PC-3 (cell line): ENCODE data around the gene CSTF2T. TPM values are rescaled to one million over a fixed set of nuclear protein-coding genes. Genes with fewer than 3 reads are reported as not detected.

Experiments used
- ATAC-seq: fragments of 200-7000 bp; cut with Tn5 transposase; 2 replicates; pipeline ENCODE4 v1.9.1; 2020; ENCODE audit warnings: mild to moderate bottlenecking, moderate library complexity
- BruUV-seq: library from RNA; stranded (reverse); fragments of 400-500 nt; replicated peaks from 2 replicates; lab custom pipeline; 2021; lab: Mats Ljungman, UMichigan
- CTCF ChIA-PET: fragments of 300-600 bp; sonication (Branson Sonifier 250); formaldehyde crosslinking; loops from one replicate; lab custom pipeline; 2022; ENCODE audit warnings: antibody characterized with exemption; lab: Charles Lee
- POLR2A ChIA-PET: fragments of 300-600 bp; sonication (Branson Sonifier 250); formaldehyde crosslinking; loops from one replicate; lab custom pipeline; 2022; ENCODE audit warnings: antibody characterized with exemption; ENCODE audit not compliant: unreplicated experiment; lab: Charles Lee
- DNase-seq: peaks from one replicate; pipeline ENCODE4 v3.0.0-alpha.2; 2015
- H2AFZ ChIP-seq: fragments of 300-600 bp; sonication (generic); 2 replicates; pipeline ENCODE4 v1.6.0; 2016; ENCODE audit warnings: antibody characterized with exemption, low read length
- H3F3A ChIP-seq: fragments of 300-600 bp; sonication (generic); one replicate; pipeline ENCODE4 v1.6.0; 2017; ENCODE audit warnings: antibody characterized with exemption, low read length, control low read depth, mild to moderate bottlenecking; ENCODE audit not compliant: unreplicated experiment
- H3K27ac ChIP-seq: fragments of 300-600 bp; sonication (generic); 2 replicates; pipeline ENCODE4 v1.5.1; 2016; ENCODE audit warnings: mild to moderate bottlenecking, low read length
- H3K27me3 ChIP-seq: fragments of 300-600 bp; sonication (generic); 2 replicates; pipeline ENCODE4 v1.6.1; 2016; ENCODE audit warnings: low read length, mixed read lengths
- H3K36me3 ChIP-seq: fragments of 300-600 bp; sonication (generic); 2 replicates; pipeline ENCODE4 v1.6.1; 2016; ENCODE audit warnings: low read depth, mixed run types, low read length, mixed read lengths
- H3K4me1 ChIP-seq: fragments of 300-600 bp; sonication (generic); 2 replicates; pipeline ENCODE4 v1.5.1; 2016; ENCODE audit warnings: low read length; ENCODE audit not compliant: insufficient read depth
- H3K4me2 ChIP-seq: fragments of 300-600 bp; sonication (generic); 2 replicates; pipeline ENCODE4 v1.6.0; 2016; ENCODE audit warnings: low read length
- H3K4me3 ChIP-seq: fragments of 300-600 bp; sonication (generic); 2 replicates; pipeline ENCODE4 v1.5.1; 2016; ENCODE audit warnings: mild to moderate bottlenecking, low read length, mixed read lengths
- H3K79me2 ChIP-seq: fragments of 300-600 bp; sonication (generic); 2 replicates; pipeline ENCODE4 v1.6.1; 2017; ENCODE audit warnings: low read length, mixed read lengths
- H3K9ac ChIP-seq: fragments of 300-600 bp; sonication (generic); 2 replicates; pipeline ENCODE4 v1.6.0; 2016; ENCODE audit warnings: mild to moderate bottlenecking, low read length
- H3K9me2 ChIP-seq: fragments of 300-600 bp; sonication (generic); replicated peaks from 2 replicates; pipeline ENCODE4 v1.6.1; 2016; ENCODE audit warnings: mixed run types, low read length, mixed read lengths
- H3K9me3 ChIP-seq: fragments of 300-600 bp; sonication (generic); 2 replicates; pipeline ENCODE4 v1.6.1; 2016; ENCODE audit warnings: low read length, mixed read lengths
- H4K20me1 ChIP-seq: fragments of 300-600 bp; sonication (generic); 2 replicates; pipeline ENCODE4 v1.6.1; 2016; ENCODE audit warnings: low read length, mixed read lengths
- EZH2 ChIP-seq: fragments of 300-600 bp; sonication (generic); IDR thresholded peaks from one replicate; pipeline ENCODE4 v1.6.1; 2017; ENCODE audit warnings: antibody characterized with exemption, mild to moderate bottlenecking, low read length; ENCODE audit not compliant: unreplicated experiment
- EZH2phosphoT487 ChIP-seq: fragments of 300-600 bp; sonication (generic); IDR thresholded peaks from 2 replicates; pipeline ENCODE4 v1.6.1; 2018; ENCODE audit warnings: mild to moderate bottlenecking, antibody characterized with exemption, low read length, borderline replicate concordance
- intact Hi-C: fragments of 100-400 bp; cut with micrococcal nuclease; formaldehyde crosslinking; loops from 2 replicates; pipeline ENCODE4 v1.9.0; 2023
- total RNA-seq: library from RNA; depleted of rRNA; stranded (reverse); fragments of >200 nt; gene quantifications from 2 replicates; pipeline ENCODE4 v1.2.3, GENCODE V29; 2014
- TF ChIP-seq, protein P1 (sequence below): fragments of 300-600 bp; sonication (generic); conservative IDR thresholded peaks from 2 replicates; pipeline ENCODE4 v1.5.1; 2017; ENCODE audit warnings: antibody characterized with exemption, low read depth, mild to moderate bottlenecking, low read length

Gene CSTF2T
- total RNA-seq, 1 experiment from 2014 or later: 45.2 TPM

DNA sequence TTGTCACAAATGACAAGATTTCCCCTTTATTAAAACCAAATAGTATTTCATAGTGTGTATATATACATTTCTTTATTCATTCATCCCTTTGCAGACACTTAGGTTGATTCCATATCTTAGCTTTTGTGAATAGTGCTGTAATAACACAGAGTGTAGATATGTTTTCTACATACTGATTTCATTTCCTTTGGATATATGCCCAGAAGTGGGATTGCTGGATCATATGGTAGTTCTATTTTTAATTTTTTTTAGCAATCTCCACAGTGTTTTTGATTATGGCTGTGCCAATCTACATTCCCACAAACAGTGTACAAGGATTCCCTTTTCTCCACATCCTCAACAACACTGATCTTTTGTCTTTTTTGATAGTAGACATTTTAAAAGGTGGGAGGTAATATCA lies 46.4 kb downstream of the CSTF2T start:
- H3K27me3 ChIP-seq: no peaks in the 10 kb centered on the region
- H3F3A ChIP-seq: no peaks in the 10 kb centered on the region
- ATAC-seq (no peak), DNase-seq (no peak)
- H3K36me3 ChIP-seq: no peaks in the 10 kb centered on the region
- H4K20me1 ChIP-seq: no peaks in the 10 kb centered on the region
- peaks cover 13% of the 10 kb centered on the region for H3K4me1 ChIP-seq
- TF ChIP-seq EZH2phosphoT487 (no peak), EZH2 (no peak)
- TF ChIP-seq, protein P1, sequence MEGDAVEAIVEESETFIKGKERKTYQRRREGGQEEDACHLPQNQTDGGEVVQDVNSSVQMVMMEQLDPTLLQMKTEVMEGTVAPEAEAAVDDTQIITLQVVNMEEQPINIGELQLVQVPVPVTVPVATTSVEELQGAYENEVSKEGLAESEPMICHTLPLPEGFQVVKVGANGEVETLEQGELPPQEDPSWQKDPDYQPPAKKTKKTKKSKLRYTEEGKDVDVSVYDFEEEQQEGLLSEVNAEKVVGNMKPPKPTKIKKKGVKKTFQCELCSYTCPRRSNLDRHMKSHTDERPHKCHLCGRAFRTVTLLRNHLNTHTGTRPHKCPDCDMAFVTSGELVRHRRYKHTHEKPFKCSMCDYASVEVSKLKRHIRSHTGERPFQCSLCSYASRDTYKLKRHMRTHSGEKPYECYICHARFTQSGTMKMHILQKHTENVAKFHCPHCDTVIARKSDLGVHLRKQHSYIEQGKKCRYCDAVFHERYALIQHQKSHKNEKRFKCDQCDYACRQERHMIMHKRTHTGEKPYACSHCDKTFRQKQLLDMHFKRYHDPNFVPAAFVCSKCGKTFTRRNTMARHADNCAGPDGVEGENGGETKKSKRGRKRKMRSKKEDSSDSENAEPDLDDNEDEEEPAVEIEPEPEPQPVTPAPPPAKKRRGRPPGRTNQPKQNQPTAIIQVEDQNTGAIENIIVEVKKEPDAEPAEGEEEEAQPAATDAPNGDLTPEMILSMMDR: no peak
- intact Hi-C loops: no loop called here
- no peak overlapping the region for H2AFZ ChIP-seq
- H3K4me3 ChIP-seq: no peak overlapping the region
- H3K79me2 ChIP-seq: no peaks in the 10 kb centered on the region
- ChIA-PET CTCF (no interaction called here), POLR2A (no interaction called here)
- BruUV-seq: no TSS peak
- H3K9me3 ChIP-seq: no peaks in the 10 kb centered on the region
- no peak overlapping the region for H3K27ac ChIP-seq
- H3K9ac ChIP-seq: no peak overlapping the region
- no peak overlapping the region for H3K4me2 ChIP-seq
- H3K9me2 ChIP-seq: no peaks in the 10 kb centered on the region

DNA sequence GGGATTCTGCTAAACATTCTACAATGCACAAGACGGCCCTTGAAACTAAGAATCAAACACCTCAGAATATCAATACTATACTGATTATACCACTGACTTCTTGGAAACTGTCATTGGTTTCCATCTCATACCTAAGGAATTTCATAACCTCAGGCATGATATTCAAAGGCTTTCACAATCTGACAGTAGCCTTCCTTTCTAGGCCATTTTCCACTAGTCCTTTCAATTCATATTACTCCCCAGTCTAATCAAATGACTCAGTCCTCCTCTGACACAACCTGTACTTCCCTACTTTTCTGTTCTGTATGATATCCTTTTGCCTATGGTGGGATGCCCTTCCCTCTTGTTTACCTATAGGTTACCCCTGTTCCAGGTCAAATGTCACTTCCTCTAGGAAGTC lies 48.3 kb downstream of the CSTF2T start:
- H4K20me1 ChIP-seq: no peaks in the 10 kb centered on the region
- no TSS peak for BruUV-seq
- TF ChIP-seq EZH2phosphoT487 (no peak), EZH2 (no peak)
- TF ChIP-seq, protein P1: no peak
- CTCF ChIA-PET: no interaction called here
- H3K27ac ChIP-seq: no peak overlapping the region
- no peak overlapping the region for H2AFZ ChIP-seq
- ATAC-seq (peak; percentile 35; the same call in 1 of the 2 replicates), DNase-seq (peak; percentile 79)
- intact Hi-C loops: loop anchor here (2.0 kb wide), 1 partner anchor 18 kb away; no protein-coding TSS in a partner anchor
- no peaks in the 10 kb centered on the region for H3K79me2 ChIP-seq
- no peaks in the 10 kb centered on the region for H3K9me3 ChIP-seq
- no peak overlapping the region for H3K4me3 ChIP-seq
- peaks cover 13% of the 10 kb centered on the region for H3K4me1 ChIP-seq
- H3K27me3 ChIP-seq: no peaks in the 10 kb centered on the region
- H3F3A ChIP-seq: no peaks in the 10 kb centered on the region
- POLR2A ChIA-PET: no interaction called here
- H3K9me2 ChIP-seq: no peaks in the 10 kb centered on the region
- H3K36me3 ChIP-seq: no peaks in the 10 kb centered on the region
- H3K9ac ChIP-seq: no peak overlapping the region
- no peak overlapping the region for H3K4me2 ChIP-seq

DNA sequence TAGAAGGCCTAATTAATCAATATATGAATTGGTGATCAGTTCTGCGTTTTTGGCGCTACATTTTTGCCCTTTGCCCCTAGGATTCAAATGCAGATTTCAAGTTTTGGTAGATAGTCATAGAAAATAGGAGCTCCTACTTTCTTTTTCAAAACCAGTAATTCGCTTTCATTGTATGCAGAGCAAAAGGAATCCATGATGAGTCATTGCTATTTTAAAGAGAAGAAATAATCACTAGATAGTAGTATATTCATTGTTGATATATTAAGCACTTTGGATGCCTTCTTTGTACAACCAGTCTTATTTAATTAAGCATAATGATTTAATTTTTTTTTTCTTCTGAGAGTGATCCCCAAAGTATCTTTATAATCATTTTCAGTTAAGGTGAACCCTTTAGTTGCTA lies 50.3 kb downstream of the CSTF2T start:
- Histone ChIP-seq H3K79me2 (no peaks in the 10 kb centered on the region), H4K20me1 (no peaks in the 10 kb centered on the region), H3K4me2 (peak overlapping the region; percentile 36), H3K4me3 (peak overlapping the region; percentile 17; the same call in 1 of the 2 replicates), H3K27ac (no peak overlapping the region), H3K36me3 (no peaks in the 10 kb centered on the region), H2AFZ (no peak overlapping the region), H3K4me1 (peaks cover 24% of the 10 kb centered on the region), H3K9ac (no peak overlapping the region), H3K27me3 (no peaks in the 10 kb centered on the region), H3K9me2 (no peaks in the 10 kb centered on the region), H3F3A (no peaks in the 10 kb centered on the region), H3K9me3 (no peaks in the 10 kb centered on the region)
- ChIA-PET POLR2A (interaction anchor here (0.6 kb wide), 1 partner anchor 237 kb away, joined by 3 read pairs; no protein-coding TSS in a partner anchor), CTCF (no interaction called here)
- ATAC-seq (peak; percentile 77), DNase-seq (peak; percentile 80)
- BruUV-seq: no TSS peak
- intact Hi-C loops: loop anchor here (5.0 to 10.0 kb wide), 2 partner anchors 568 to 584 kb away; no protein-coding TSS in a partner anchor
- no peak for TF ChIP-seq EZH2phosphoT487
- TF ChIP-seq, protein P1: no peak
- TF ChIP-seq EZH2: no peak
